GM12874 (cell line): ENCODE results near the gene SOCS3.

Experiments used
- TF ChIP-seq, protein P1 (sequence below): IDR thresholded peaks from 2 replicates; pipeline ENCODE4 v1.5.1; 2011; ENCODE audit warnings: low read depth, mild to moderate bottlenecking, control low read depth, low read length, moderate library complexity; ENCODE audit not compliant: insufficient read depth

SOCS3 gene

DNA sequence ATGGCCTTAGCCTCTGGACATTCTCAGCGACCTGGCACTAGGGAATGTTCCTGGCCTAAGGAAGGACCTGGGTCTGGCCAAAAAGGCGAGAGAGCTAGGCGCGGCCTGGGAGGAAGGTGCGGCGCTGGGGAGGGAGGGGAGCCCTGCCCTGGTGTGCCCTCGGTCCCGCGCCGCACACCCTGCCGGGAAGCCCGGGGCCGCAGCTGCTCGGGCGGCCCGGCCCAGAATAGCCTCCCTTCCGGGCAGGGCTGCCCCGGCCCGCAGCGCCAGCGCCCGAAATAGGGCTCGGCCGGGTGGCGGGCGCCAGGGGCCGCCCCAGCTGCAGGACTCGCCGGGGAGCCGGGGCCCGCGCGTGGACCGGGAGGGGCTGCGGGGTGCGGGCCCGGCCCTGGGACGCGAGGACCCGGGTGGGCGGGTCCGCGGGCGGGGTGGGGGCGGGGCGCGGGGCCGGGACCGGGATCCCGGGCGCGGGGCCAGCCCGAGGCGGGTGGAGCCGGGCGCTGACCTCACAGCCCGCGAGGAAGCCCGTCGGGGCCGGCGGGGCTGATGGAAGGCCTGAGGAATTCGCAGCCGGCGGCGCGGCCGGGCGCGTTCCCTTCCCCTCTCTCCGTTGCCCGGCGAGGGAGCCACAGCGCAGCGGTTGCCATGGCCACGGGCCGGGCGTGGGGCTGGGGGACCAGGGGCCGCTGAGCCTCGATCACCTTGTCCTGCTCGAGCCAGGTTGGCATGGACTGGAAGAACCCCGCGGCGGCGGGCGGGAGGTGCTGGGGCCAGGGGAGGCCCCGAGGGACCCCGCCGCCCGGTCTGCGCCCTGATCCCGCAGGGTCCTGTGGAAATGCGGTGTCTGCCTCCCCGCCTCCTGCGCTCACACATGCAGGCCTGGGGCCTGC, 18.1 kb downstream of the SOCS3 start:
- TF ChIP-seq, protein P1, sequence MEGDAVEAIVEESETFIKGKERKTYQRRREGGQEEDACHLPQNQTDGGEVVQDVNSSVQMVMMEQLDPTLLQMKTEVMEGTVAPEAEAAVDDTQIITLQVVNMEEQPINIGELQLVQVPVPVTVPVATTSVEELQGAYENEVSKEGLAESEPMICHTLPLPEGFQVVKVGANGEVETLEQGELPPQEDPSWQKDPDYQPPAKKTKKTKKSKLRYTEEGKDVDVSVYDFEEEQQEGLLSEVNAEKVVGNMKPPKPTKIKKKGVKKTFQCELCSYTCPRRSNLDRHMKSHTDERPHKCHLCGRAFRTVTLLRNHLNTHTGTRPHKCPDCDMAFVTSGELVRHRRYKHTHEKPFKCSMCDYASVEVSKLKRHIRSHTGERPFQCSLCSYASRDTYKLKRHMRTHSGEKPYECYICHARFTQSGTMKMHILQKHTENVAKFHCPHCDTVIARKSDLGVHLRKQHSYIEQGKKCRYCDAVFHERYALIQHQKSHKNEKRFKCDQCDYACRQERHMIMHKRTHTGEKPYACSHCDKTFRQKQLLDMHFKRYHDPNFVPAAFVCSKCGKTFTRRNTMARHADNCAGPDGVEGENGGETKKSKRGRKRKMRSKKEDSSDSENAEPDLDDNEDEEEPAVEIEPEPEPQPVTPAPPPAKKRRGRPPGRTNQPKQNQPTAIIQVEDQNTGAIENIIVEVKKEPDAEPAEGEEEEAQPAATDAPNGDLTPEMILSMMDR: no peak

- TF ChIP-seq, protein P1: no peak
Measured at GRCh38 chr17:78340183-78340955, 19.5 kb downstream of the SOCS3 start.

DNA sequence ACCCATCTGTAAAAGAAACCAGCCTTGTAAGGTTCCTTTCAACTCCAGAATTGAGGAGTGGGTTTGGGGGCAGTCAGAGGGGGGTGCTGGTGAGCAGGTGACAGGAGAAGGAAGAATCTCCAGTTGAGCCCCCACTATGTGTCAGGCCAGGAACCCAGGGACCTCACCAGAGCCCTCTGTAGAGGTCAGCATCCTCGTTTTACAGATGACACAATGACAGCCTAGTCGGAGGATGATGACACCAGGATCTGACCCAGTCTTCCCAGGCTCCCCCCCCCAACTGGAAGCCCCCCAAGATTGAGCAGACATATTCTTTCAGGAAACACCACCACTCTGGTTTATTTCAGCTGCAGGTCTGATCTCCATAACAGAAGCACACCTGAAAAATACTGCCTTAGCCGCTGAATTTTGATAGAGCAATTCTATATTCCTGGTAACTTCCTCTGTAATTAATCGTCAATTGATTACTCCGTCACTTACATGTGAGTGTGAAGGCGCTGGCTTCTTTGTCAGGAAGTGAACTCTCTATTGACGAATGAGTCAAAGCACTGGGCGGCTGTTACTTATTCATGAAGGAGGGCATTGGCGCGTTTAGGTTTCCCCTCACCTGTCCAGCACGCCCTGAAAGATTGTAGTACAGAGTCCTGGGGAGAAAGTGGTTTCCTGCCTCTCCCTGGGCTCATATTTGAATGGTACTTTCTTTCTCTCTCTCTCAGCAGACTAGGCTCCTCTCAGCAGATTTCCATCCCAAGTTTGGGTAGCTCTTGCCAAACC, 21.2 kb downstream of the SOCS3 start:
- TF ChIP-seq, protein P1: no peak

DNA sequence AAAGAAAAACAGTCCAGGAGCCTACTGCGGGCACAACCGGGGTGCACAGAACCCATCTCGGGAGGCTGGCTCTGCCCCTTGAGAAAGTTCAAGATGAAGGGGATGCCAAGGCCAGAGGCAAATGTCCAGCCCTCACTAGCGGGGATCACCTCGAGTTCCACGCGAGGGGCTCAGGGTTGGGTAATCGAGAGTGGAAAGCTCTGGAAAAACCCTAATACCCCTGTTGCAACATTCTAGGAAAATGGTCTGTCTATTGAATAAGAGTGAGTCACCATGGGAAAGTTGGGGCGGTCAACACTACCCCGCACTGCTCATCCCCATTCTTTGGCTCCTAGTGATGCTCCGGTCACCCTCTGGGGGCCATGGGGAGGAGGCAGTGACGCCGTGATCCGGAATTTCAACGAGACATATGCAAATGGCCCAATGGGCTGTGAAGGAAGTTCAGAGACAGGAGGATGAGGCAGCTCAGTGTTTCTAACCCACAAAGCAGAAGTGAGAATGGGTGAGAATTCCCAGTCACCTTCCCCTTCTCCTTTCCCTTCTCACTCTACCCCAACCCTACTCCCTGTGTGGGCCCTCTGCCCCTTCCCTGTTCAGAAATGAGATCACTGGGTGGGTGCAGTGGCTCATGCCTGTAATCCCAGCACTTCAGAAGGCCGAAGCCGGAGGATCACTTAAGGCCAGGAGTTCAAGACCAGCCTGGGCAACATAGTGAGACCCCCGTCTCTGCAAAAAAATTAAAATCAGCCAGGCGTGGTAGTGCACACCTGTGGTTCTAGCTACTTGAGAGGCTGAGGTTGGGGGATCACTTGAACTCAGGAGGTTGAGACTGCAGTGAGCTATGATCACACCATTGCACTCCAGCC, 22.4 kb downstream of the SOCS3 start:
- TF ChIP-seq, protein P1: no peak

DNA sequence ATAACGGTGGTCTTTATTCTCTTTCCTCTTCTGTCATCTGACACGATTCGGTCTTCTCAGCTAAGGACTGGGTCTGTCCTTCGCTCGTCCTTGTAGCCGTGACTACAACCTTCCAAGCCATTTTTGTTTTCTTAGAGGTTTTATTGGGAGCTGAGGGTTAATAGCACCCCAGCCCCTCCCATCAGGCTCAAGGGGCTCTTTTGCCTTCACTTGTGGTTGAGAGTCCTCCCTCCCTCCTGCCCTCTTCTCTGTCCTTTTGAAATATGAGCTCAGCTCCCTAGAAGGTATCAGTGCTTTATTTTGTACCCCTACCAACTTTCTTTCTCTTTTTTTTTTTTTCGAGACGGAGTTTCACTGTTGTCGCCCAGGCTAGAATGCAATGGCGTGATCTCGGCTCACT, 24.7 kb downstream of the SOCS3 start:
- TF ChIP-seq, protein P1: no peak

DNA sequence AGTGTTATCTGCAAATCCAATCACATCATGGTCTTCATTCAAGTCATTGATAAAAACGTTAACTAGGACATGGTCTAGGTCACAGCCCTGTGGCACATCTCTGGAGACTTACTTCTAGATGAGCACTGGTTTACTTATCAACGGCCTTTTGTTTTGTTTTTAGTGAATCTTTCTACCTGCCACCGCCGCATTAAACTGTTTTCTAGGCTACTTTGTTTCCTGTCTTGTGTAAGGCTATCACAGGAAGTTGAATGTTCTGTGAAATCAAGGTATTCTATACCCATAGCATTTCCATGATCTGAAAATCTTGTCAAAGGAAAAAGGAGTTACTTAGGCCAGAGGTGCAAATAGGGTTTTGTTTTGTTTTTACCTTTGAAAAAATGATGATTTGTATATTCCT, 26.9 kb downstream of the SOCS3 start:
- TF ChIP-seq, protein P1: no peak
